Measurements from ENCODE around the gene OR2F2. TPM values are rescaled to one million over a fixed set of nuclear protein-coding genes. Genes with fewer than 3 reads are reported as not detected.

Gene OR2F2
- total RNA-seq, 4 donors from 2014 or later = not detected

DNA sequence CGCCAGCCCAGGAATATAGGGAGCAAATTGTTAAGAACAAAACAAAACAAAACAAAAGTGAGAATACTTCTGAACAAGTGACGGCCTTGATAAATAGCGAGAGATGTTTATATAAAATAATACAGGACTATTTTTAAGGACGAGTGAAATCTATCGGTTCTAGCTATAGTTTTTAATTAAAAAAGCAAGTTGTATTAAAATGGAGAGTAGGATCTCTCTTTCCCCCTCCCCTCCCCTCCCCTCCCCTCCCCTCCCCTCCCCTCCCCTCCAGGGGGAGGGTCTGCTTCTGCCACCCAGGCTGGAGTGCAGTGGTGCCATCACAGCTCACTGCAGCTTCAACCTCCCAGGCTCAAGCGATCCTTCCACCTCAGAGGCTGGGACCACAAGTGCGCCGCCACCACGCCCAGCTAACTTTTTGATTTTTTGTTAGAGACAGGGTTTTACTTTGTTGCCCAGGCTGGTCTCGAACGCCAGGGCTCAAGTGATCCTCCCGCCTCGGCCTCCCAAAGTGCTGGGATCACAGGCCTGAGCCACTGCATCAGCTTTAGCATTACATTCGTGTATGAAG, 32.6 kb upstream of the OR2F2 start:
- peak overlapping the region; percentile 89 to 95 (median 93) for H3K27ac ChIP-seq (replicated peaks in 1 of 4)
- no peaks in the 10 kb centered on the region for H3K9me3 ChIP-seq
- peaks cover 23 to 57% (median 45%) of the 10 kb centered on the region in 4 donors for H3K4me1 ChIP-seq
- H3K36me3 ChIP-seq = no peaks in the 10 kb centered on the region
- DNase-seq (ENCODE audit: extremely low spot score) = no peak
- H3K27me3 ChIP-seq = no peaks in the 10 kb centered on the region
- H3K4me3 ChIP-seq = peak overlapping the region; percentile 66 to 93 (median 86)
- intact Hi-C loops (cut with DNase I) = loop anchor here (10.0 kb wide), 1 partner anchor 122 kb away; no protein-coding TSS in a partner anchor
- TF ChIP-seq, protein P1, sequence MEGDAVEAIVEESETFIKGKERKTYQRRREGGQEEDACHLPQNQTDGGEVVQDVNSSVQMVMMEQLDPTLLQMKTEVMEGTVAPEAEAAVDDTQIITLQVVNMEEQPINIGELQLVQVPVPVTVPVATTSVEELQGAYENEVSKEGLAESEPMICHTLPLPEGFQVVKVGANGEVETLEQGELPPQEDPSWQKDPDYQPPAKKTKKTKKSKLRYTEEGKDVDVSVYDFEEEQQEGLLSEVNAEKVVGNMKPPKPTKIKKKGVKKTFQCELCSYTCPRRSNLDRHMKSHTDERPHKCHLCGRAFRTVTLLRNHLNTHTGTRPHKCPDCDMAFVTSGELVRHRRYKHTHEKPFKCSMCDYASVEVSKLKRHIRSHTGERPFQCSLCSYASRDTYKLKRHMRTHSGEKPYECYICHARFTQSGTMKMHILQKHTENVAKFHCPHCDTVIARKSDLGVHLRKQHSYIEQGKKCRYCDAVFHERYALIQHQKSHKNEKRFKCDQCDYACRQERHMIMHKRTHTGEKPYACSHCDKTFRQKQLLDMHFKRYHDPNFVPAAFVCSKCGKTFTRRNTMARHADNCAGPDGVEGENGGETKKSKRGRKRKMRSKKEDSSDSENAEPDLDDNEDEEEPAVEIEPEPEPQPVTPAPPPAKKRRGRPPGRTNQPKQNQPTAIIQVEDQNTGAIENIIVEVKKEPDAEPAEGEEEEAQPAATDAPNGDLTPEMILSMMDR (IDR thresholded peaks at IDR 0.05) = no peak
- TF ChIP-seq EP300 (IDR thresholded peaks at IDR 0.05) (no peak), POLR2AphosphoS5 (IDR thresholded peaks at IDR 0.05) (no peak), POLR2A (IDR thresholded peaks at IDR 0.05; ENCODE audit: low read depth) (no peak)
- WGBS = 62% methylated on average over 14 of the region's 14 CpGs

DNA sequence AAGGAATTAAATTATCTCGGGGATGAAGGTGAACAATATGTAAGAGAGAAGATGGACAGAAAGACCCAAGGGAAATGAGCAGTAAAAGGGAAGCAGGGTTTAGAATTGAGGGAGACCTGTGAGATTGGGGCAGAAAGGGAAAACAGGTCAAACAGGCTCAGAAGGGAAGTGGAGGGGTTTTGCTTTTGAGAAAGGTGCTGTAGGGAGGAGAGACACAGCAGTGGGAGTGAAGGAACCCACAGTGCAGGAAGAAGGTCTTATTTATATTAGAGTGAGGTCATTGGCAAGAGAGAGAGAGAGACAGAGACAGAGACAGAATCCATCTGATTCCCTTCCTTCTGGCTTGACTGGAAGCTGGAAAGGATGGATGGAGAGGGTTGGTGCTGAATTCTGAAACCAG, 29.5 kb upstream of the OR2F2 start:
- DNase-seq (ENCODE audit: extremely low spot score) = no peak
- H3K36me3 ChIP-seq = no peaks in the 10 kb centered on the region
- 74% methylated on average over 1 of the region's 1 CpG for WGBS
- intact Hi-C loops (cut with DNase I) = loop anchor here (10.0 kb wide), 1 partner anchor 119 kb away; no protein-coding TSS in a partner anchor
- no peak overlapping the region for H3K4me3 ChIP-seq
- H3K27ac ChIP-seq (replicated peaks in 1 of 4) = peak overlapping the region; percentile 48 to 70 (median 52)
- H3K27me3 ChIP-seq = no peaks in the 10 kb centered on the region
- TF ChIP-seq EP300 (IDR thresholded peaks at IDR 0.05) = no peak
- TF ChIP-seq, protein P1 (IDR thresholded peaks at IDR 0.05) = no peak
- TF ChIP-seq POLR2A (IDR thresholded peaks at IDR 0.05; ENCODE audit: low read depth) = no peak
- TF ChIP-seq POLR2AphosphoS5 (IDR thresholded peaks at IDR 0.05) = no peak
- H3K9me3 ChIP-seq = no peaks in the 10 kb centered on the region
- peaks cover 16 to 42% (median 33%) of the 10 kb centered on the region in 4 donors for H3K4me1 ChIP-seq

- 73% methylated on average over 9 of the region's 9 CpGs for WGBS
- no peaks in the 10 kb centered on the region for H3K9me3 ChIP-seq
- DNase-seq (ENCODE audit: extremely low spot score) = no peak
- H3K27me3 ChIP-seq = no peaks in the 10 kb centered on the region
- H3K36me3 ChIP-seq = no peaks in the 10 kb centered on the region
- H3K4me1 ChIP-seq = peaks cover 13 to 42% (median 29%) of the 10 kb centered on the region in 4 donors
- no peak overlapping the region for H3K4me3 ChIP-seq
- intact Hi-C loops (cut with DNase I) = loop anchor here (10.0 kb wide), 1 partner anchor 119 kb away; no protein-coding TSS in a partner anchor
- TF ChIP-seq POLR2A (IDR thresholded peaks at IDR 0.05; ENCODE audit: low read depth) (no peak), EP300 (IDR thresholded peaks at IDR 0.05) (no peak), POLR2AphosphoS5 (IDR thresholded peaks at IDR 0.05) (no peak)
- TF ChIP-seq, protein P1 (IDR thresholded peaks at IDR 0.05) = no peak
- H3K27ac ChIP-seq (replicated peaks in 1 of 4) = peak overlapping the region in 1 of 4 donors; percentile 70
Measured at GRCh38 chr7:143906151-143906550, 28.9 kb upstream of the OR2F2 start.

DNA sequence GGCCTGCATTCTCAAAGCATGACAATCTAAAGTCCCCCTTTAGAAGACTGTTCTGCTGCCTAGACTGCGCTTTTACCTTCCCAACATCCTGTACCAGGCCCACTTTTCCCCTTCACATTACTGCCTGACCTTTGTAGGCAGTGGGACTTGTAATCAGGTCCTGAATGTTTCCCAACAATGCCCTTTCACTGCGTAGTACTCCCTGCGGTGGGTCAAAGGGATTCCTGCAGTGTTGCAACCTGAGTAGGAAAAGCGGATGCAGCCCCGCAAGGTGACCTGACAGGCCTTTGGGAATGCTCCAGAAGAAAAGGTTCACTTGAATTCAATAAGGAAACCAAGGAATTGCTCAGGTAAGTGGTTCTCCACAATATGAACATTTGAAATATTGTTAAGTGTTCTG, 28.1 kb upstream of the OR2F2 start:
- no peaks in the 10 kb centered on the region for H3K27me3 ChIP-seq
- DNase-seq (ENCODE audit: extremely low spot score) = no peak
- no peaks in the 10 kb centered on the region for H3K9me3 ChIP-seq
- peaks cover 13 to 43% (median 29%) of the 10 kb centered on the region in 4 donors for H3K4me1 ChIP-seq
- intact Hi-C loops (cut with DNase I) = loop anchor here (10.0 kb wide), 1 partner anchor 118 kb away; no protein-coding TSS in a partner anchor
- TF ChIP-seq, protein P1 (IDR thresholded peaks at IDR 0.05) = no peak
- TF ChIP-seq POLR2AphosphoS5 (IDR thresholded peaks at IDR 0.05) = no peak
- TF ChIP-seq EP300 (IDR thresholded peaks at IDR 0.05) = no peak
- no peak for TF ChIP-seq POLR2A (IDR thresholded peaks at IDR 0.05; ENCODE audit: low read depth)
- H3K27ac ChIP-seq (replicated peaks in 1 of 4) = no peak overlapping the region
- no peak overlapping the region for H3K4me3 ChIP-seq
- H3K36me3 ChIP-seq = no peaks in the 10 kb centered on the region
- 94% methylated on average over 5 of the region's 5 CpGs for WGBS

Measured in esophagus muscularis mucosa (tissue), 4 donors.